GM19463 (cell line): ENCODE data around the gene CA11.
"Not testable (repeated sequence)": the region's sequence is repeated elsewhere in the genome, so short reads cannot be mapped to it uniquely, and the experiment has no call there.

Experiments used
- ATAC-seq: cut with Tn5 transposase; IDR thresholded peaks from one replicate; pipeline ENCODE4 v1.9.1; 2021; ENCODE audit warnings: mild to moderate bottlenecking, moderate library complexity; ENCODE audit not compliant: unreplicated experiment

CA11 gene

DNA sequence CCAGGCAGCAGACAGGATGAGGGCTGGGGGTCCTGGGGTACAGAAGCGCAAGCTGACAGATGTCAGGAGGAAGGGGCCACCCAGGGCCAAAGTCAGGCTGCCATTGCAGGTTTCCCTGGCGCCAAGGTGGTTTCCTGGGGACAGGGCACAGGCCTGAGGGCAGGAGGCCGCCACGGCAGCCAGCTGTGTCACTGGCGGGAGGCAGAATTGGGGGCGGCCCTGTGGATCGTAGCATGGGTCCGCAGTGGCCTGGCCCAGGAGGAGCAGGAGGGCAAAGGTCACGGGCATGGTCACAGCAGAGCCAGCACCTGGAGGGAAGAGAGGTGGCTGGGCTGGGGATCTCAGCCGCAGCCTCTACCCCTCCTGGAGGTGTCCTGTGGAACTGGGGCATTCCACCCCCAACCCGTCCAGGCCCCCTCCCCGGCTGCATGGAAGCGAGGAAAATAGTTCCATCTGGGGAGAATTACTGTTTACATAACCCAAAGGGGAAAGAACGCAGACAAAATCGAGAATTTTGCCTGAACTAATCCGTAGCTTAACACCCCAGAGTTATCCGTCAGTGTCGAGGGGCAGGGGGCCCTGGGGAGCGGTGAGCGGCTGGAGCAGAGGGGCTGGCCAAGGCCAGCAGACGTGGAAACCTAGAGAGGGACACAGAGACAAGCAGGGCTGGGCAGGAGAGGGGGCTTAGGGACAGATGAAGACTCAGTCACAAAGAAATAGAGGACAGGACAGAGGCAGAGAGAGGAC, 24.9 kb upstream of the CA11 start:
- ATAC-seq: no peak

DNA sequence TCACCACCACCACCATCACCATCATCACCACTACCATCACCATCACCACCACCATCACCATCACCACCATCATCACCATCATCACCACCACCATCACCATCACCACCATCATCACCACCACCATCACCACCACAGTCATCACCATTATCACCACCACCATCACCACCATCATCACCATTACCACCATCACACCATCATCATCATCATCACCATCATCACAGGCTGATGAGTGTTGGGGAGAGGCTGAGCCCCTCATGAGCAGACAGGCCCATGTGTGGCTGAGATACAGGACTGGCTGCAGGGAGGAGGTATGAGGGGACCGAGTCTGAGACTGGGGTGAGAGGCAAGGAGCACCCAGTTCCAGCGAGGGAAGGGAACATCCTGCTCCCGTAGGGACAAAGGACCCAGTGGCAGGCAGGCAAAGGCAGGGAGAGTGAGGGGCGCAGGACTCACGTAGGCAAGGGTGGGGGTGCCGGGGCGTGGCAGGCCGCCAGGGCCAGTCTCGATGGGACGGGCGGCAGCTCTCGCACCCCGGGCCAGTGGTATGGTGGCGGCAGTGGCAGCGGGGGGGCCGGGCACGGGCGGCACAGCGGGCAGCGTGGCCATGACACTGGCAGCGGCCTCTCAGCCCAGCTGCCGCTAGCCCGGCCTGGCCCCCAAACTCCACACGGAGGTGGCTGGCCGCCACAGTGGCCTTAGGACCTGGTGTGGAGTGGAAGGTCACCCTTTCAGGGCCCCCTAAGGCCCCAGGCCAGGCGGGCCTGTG, 24.1 kb upstream of the CA11 start:
- no peak for ATAC-seq

DNA sequence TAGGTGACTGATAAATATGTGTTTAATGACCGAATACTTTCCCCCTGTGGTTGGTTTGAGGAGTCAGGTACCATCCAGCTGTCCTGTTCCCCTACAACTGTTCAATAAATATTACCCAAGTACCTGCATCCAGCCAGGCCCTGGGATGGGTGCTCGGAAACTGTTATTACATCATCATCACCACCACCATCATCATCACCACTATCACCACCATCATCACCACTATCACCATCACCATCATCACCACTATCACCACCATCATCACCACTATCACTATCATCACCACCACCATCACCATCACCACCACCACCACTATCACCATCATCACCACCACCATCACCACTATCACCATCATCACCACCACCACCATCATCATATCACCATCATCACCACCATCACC, 22.8 kb upstream of the CA11 start:
- ATAC-seq: no peak

DNA sequence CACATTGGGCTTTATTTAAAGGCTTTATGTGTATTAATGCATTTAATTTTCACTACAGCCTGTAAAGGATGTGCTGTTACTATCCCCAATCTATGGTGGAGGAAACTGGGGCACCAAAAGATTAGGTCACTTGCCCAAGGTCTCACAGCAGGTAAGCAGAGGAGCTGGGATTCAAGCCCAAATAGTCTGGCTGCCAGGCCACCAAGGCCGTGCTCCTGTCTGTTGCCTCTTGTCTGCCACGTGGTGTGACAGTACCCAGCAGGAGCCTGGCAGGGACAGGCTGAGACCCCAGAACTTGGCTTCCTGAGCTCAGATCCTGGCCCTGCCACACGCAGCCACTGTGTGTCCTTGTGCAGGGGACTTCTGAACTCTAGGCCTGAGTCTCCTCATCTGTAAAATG, 22.3 kb upstream of the CA11 start:
- ATAC-seq: no peak

DNA sequence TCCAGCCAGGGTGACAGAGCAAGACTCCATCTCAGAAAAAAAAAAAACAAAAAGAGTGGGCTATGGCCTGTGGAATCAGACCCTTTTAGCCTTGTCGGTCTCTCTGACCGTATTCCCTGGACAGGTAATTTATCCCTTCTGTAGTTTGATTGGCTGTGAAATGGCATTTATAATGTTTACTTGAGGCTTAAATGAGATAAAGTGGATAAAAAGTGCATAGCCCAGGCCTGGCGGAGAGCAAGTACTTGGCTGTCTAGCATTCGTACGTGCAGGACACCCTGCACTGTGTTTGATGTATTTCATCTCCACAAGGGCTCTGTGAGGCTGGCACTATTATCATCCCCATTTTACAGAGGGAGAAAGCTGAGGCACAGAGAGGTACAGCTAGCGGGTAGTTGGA, 19.8 kb upstream of the CA11 start:
- ATAC-seq: no peak

DNA sequence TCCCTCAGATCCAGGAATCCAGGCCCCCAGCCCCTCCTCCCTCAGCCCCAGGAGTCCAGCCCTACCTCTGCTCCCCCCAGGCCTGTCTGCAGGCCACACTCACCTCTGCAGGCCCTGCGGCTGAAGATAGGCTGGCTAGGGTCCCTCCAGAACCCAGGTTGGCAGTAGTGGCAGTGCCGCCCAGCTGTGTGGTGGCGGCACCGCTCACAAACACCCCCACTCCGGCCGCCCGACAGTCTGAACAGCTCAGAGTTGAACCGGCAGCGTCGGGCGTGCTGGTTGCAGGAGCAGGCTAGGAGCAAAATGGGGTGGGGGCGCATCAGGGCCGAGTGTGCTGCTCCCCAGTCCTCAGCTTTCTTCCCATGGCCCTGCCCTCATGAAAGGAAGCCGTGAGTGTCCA, 18.5 kb upstream of the CA11 start:
- ATAC-seq: no peak

- no peak for ATAC-seq
These were observed 17.7 kb upstream of the CA11 start for GRCh38 chr19:48663667-48664066.

GRCh38 chr19:48661711-48662090, 15.7 kb upstream of the CA11 start:
- ATAC-seq: no peak

GRCh38 chr19:48660852-48661710, 15.1 kb upstream of the CA11 start:
- peak; percentile 66 for ATAC-seq

DNA sequence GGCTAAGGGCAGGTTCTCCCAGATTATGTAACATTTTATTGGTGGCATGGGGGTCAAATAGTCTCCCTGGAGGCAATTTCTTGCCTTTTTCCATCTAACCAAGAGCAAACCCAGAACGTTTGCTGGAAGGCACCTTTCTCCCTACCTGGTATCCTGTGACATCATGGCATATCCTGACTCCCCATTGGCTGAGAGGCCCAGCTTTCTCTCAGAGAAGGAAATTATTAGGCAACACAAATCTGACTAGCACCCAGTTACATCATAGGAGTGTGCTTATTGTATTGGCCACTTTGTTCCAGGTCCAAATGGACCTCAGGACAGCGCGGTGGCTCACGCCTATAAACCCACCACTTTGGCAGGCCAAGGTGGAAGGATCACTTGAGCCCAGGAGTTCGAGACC, 13.8 kb upstream of the CA11 start:
- ATAC-seq: no peak

DNA sequence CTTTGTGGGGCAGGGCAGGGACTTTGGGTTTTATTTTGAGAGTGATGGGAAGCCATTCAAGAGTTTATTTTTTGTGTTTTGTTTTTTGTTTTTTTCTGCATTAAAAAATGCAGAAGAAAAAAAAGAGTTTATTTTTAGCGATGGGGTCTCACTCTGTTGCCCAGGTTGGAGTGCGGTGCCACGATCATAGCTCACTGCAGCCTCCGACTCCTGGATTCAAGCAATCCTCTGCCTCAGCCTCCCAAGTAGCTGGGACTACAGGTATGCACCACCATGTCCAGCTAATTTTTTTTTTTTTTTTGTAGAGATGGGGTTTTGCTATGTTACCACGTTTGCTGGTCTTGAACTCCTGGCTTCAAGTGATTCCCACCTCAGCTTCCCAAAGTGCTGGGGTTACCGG, 12.5 kb upstream of the CA11 start:
- no peak for ATAC-seq

DNA sequence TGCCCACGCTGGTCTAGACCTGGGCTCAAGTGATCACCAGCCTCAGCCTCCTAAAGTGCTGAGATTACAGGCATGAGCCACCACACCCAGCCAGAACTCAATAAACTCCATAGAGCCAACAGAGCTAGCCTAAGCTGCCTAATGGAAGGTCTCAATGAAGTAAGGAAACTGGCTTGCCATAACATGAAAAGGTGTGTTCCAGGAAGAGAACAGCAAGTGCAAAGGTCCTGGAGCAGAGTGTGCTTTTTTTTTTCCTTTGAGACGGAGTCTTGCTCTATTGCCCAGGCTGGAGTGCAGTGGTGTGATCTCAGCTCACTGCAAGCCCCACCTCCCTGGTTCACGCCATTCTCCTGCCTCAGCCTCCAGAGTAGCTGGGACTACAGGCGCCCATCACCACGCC, 11.8 kb upstream of the CA11 start:
- ATAC-seq: not testable (repeated sequence)

GRCh38 chr19:48656840-48657474, 11.0 kb upstream of the CA11 start:
- no peak for ATAC-seq

DNA sequence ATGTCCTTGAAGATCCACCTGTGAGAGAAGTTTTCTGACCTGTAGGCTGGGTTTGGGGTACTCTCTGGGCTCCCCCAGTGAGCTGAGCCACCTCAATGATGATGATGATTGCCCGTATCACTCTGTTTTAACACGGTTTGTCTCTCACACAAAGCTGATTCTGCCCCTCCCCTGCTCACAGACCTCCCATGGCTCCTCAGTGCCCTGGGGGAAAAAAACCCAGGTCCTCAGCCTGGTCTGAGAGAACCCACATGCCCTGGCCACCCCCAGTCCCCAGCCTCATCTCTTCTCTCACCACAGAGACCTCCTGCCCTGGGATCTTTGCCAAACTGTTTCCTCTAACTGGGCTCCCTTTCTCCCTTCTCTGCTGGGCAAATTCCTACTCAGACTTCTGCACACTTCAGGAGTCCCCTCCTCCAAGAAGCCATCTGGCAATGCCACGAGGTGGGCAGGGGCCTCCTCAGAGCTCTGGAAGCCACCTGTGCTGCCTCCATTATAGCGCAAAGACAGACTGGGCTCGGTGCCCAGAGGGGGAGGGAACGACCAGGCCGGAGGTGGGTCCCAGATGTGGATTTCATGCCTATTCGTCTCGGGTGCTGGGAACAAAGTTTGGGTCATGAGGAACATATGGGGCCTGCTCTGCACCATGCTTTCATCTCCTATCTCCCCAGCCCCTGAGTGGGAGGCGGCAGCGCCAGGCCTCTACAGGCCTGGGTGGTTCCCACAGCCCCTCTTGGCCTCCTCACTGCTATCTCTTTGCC, 8.5 kb upstream of the CA11 start:
- ATAC-seq: no peak

- no peak for ATAC-seq
These were observed 5.7 kb upstream of the CA11 start for GRCh38 chr19:48651683-48652048.

GRCh38 chr19:48650974-48651682, 5.1 kb upstream of the CA11 start:
- ATAC-seq: no peak

DNA sequence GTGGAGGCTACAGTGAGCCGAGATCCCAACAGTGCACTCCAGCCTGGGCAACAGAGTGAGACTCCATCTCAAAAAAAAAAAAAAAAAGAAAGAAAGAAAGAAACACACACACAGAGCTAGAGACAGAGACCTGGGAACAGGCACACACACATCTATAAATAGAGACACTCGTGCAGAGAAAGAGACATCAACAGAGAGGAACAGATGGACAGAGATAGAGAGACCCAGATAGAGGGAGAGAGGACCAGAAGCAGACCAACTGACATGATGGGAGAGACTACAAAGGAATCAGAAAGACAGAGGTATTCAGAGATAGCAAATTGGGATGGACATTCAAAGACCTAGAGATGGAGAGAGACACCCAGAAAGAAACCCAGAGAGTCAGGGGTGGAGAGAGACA, 2.1 kb upstream of the CA11 start:
- ATAC-seq: no peak

GRCh38 chr19:48646722-48647216, 782 bp upstream of the CA11 start:
- no peak for ATAC-seq

DNA sequence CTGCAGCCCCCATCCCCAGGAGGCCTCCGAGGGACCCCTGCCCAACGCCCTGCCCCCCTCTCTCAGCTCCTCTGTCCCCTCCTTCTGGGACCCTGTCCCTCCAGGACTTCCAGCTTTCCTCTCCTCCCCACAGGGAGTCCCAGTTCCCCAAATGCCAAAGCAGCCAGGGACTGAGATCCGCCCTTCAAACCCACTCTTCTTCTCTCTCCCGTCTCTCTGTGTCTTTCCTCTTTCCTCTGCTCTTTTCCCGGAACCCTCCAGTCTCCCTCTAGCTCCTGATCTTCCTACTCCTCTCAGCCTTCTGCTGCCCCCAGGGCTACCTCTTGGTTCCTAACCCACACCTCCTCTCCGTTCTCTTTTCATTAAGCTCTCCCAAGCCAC, 377 bp downstream of the CA11 start:
- no peak for ATAC-seq
